ENCODE measurements around the gene PCGF6.
A peak's percentile ranks its signal among the peaks of the same experiment; 100 is the strongest.

PCGF6 gene

DNA sequence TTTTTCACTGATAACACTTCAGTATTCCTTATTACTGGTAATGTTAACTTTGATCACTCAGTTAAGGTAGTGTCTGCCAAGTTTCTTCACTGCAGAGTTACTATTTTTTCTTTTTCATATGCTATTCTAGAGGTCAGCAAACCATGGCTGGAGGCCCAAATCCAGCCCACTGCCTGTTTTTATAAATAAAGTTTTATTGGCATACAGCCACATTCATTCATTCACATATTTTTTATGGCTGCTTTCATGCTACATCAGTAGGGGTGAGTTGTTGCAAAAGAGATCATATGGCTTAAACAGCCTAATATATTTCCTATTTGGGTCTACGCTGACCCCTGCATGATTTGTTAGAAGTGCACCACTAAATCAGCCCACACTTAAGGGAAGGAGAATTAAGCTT is 94.3 kb downstream of the PCGF6 start:
- DNase-seq (ENCODE audit: low read depth) = no peak

GRCh38 chr10:103254538-103255325 is 96.2 kb downstream of the PCGF6 start:
- peak; percentile 52 for DNase-seq (ENCODE audit: low read depth)

GRCh38 chr10:103254113-103254512 is 96.8 kb downstream of the PCGF6 start:
- DNase-seq (ENCODE audit: low read depth) = no peak

Measured in amniotic epithelial cell (primary cell).